ENCODE measurements around the gene USB1.

Gene USB1

DNA sequence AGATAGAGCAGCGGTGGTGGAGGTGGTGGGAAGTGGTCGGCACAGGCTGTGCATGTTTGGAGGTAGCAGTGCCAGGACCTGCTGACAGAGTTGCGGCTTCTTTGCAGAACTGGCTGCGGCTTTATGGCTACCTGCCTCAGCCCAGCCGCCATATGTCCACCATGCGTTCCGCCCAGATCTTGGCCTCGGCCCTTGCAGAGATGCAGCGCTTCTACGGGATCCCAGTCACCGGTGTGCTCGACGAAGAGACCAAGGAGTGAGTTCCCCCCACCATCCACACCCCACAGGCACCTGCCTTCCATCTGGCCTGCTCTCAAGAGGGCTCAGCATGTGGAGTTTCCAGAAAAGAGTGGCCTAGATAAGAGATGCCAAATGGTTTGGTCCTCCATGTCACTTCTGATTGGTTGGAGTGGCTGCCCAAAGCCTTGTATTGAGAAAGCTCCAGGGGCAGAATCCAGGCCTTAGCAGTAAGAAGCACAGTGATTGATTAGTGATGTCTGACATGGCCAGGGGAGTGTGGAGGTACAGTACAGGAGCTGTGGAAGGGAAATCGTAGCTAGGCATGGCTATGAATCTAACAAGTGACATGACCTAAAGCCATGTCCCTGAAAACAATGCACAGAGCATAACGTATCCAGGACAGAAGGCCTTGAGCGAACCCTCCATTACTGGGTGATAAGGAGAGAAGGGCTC is 36.3 kb downstream of the USB1 start:
- no peak for DNase-seq

DNA sequence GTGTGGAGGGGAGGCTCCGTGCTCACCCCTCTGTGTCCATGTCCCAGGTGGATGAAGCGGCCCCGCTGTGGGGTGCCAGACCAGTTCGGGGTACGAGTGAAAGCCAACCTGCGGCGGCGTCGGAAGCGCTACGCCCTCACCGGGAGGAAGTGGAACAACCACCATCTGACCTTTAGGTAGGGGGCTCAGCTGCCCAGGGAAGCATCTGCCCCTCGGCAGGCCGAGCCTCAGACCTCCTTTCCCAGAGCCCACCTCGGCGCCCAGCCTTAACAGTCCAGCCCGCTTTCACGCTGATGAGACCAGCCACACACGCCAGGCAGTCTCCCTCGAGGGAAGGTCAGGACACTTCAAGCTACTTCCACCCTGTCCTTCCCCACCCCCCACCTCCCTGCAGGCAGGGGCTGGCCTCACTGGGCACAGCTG is 37.0 kb downstream of the USB1 start:
- DNase-seq: no peak

DNA sequence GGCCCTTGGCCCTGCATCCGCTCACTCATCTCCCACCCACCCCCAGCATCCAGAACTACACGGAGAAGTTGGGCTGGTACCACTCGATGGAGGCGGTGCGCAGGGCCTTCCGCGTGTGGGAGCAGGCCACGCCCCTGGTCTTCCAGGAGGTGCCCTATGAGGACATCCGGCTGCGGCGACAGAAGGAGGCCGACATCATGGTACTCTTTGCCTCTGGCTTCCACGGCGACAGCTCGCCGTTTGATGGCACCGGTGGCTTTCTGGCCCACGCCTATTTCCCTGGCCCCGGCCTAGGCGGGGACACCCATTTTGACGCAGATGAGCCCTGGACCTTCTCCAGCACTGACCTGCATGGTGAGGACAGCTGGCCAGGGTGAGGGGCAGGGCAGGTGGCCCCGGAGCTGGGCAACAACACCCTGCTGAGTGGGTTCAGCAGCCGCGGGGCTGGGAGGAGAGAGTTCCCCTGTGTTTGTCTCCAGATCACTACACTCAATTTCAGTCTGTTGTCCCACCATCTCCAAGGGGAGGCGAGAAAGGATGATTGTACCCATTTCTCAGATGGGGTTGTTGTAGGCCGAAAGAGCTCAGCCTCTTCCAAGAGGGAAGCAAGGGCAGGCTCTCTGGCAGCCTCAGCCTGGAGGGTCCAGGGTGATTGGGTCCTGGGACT is 38.8 kb downstream of the USB1 start:
- DNase-seq: no peak

DNA sequence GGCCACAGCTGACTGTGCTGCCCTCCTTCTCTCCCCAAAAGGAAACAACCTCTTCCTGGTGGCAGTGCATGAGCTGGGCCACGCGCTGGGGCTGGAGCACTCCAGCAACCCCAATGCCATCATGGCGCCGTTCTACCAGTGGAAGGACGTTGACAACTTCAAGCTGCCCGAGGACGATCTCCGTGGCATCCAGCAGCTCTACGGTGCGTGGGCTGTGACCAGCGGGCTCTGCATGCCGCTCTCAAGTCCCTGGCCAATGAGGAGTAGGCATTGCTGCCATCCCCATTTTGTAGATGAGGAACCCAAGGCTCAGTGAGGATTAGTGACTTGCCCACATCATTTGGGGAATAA is 39.3 kb downstream of the USB1 start:
- no peak for DNase-seq

DNA sequence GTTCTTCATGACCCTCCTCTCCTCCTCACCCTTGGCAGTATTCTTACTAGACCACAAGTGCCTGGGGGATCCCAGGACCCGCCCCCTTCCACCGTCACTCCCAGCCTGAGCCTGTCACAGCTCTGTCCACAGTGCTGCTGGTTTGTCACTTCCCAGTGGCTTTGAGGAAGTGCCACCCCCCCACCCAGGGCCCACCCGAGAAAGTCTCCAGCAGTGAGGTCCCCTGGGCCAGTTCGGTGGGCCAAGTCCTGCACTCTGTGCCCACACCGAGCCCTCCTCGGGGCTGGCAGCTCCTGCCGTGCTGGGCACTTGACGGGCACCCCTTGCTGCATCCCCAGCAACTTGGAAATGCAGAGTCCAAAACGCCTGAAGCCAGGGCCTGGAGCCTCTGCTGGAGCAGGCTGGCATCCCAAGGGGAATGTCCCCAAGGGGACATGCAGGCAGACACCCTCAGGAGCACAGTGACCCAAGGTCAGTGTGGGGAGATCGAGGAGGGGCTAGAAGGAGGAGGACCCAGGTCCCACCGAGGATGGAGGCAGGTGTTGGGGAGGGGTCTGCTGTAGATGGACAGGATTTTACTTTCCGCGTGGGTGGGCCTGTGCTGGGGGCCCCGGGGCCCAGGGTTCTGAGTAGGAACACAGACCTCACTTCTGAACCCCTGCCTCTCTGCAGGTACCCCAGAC is 39.9 kb downstream of the USB1 start:
- no peak for DNase-seq

GRCh38 chr16:58041628-58041955 is 40.4 kb downstream of the USB1 start:
- no peak for DNase-seq

DNA sequence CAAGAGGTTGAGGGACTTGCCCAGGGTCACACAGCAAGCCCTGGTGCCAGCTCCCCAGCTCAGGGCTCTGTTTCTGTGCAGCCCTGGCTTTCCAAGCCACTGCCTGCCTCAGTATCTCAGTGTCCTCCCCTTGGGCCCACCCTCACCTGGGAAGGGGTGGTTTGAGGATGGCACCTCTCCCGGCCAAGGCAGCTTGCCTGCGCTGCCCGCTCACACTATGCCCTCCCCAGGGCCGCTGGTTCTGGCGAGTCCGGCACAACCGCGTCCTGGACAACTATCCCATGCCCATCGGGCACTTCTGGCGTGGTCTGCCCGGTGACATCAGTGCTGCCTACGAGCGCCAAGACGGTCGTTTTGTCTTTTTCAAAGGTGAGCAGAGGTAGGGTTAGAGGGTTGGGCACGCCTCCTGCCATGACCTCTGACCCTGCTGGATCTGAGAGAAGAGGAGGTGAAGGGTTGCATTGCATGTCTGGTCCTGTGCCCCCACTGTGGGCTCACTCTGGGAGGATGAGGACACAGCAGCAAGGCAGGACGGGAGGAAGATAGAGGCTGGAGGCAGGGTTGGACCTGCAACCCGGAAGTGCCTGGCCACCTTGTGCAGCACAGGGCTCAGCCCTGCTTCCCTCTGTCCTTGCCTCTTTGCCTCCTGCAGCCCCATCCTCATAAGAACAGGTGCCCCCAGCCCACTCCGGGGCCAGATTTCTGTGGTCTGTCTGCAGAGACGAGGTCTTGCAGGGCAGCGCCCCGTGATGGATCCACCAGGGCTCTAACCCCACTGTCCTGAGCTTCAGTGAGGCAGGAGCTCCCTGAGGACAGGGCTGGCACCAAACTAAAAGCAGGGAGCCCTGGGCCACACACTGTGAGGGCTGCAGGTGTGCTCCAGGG is 41.0 kb downstream of the USB1 start:
- no peak for DNase-seq

GRCh38 chr16:58042886-58043515 is 41.8 kb downstream of the USB1 start:
- no peak for DNase-seq

GRCh38 chr16:58043571-58044155 is 42.5 kb downstream of the USB1 start:
- DNase-seq: no peak

DNA sequence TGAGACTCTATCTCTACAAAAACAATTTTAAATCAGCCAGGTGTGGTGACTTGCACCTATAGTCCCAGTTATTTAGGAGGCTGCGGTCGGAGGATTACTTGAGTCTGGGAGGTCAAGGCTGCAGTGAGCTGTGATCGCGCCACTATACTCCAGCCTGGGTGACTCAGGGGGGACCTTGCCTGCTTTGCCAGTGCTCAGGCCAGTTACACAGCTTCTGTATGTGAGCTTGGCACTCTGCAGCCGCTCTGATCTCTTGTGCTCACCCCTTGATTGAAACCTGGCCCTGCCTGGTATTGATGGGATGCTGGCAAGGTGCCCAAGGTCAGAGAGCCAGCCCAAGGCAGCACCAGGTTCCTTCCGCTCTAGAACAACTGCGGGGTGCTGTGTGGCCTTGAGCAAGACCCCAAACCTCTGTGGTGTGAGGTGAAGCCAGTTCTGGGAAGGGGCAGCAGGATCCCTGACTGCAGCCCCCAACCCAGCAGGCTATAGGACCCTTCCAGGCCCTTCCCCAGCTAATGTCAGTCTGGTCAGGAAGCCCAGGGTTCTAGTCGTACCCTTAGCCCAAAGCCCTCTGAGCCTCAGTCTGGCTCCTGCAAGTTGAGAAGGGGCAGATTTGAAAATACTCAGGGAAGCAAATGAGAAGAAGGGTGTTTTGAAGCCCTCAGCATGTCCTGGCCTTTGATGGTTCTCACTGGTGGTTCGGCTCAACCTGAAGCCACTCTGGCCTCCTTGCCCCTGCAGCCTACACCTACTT is 43.2 kb downstream of the USB1 start:
- DNase-seq: no peak

DNA sequence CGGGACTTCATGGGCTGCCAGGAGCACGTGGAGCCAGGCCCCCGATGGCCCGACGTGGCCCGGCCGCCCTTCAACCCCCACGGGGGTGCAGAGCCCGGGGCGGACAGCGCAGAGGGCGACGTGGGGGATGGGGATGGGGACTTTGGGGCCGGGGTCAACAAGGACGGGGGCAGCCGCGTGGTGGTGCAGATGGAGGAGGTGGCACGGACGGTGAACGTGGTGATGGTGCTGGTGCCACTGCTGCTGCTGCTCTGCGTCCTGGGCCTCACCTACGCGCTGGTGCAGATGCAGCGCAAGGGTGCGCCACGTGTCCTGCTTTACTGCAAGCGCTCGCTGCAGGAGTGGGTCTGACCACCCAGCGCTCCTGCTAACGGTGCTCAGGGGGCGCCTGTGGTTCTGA is 43.9 kb downstream of the USB1 start:
- no peak for DNase-seq

- no peak for DNase-seq
Observed at GRCh38 chr16:58046054-58046881, 45.1 kb downstream of the USB1 start.

DNA sequence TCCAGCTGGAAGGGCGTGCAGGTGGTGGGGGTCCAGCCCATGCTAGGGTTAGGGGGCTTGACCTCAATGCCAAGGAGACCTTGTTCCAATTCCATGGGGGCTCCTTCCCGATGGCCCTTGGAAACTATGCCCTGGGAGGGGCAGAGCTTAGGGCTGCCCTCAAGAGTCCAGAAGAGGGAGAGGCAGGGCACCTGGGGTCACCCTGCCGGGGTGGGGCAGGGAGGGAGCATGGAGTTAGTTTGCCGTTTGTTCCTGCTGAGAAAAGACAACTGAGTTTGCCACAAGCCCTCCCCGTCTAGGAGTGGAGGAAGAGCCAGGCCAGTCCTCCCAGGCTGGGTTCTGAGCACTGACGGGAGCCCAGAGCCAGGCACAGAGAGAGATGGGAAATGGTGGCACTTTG is 45.7 kb downstream of the USB1 start:
- no peak for DNase-seq

DNA sequence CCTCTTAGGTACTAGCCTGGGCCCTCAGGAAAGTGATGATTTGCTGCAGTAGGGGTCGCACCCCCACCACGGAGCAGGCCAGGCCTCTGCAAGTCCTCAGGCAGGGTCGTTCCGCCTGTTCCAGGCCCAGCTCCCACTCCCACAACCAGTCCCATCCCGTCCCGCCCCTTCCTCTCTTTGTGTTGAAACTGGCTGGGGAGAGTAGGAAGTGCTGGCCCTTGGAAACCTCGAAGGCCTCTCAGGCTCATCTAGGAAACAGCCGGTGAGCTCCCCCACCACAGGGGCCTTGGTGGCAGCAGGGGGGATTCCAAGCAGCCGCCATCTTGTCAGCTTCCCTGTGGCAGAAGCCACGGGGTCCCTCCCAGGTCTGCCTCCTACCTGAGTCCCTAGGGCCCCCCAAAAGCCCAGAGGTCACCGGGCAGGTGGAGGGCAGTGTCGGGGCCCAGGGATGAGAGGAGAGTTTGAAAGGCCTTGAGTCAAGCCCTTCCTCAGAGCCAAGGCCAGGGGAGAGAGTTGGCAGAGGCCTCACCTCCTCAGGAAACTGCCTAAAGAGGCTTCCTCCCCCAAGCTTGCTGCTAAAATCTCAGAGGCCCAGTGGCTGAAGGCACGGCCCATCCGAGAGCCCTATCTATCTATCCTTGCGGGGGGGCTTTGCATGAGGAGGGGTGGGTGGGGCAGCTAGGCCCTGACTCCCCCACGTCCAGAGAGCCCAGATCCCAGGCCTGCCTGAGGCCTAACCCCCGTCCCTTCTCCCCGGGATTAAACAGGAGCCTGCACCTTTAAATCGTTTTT is 46.5 kb downstream of the USB1 start:
- DNase-seq: no peak

DNA sequence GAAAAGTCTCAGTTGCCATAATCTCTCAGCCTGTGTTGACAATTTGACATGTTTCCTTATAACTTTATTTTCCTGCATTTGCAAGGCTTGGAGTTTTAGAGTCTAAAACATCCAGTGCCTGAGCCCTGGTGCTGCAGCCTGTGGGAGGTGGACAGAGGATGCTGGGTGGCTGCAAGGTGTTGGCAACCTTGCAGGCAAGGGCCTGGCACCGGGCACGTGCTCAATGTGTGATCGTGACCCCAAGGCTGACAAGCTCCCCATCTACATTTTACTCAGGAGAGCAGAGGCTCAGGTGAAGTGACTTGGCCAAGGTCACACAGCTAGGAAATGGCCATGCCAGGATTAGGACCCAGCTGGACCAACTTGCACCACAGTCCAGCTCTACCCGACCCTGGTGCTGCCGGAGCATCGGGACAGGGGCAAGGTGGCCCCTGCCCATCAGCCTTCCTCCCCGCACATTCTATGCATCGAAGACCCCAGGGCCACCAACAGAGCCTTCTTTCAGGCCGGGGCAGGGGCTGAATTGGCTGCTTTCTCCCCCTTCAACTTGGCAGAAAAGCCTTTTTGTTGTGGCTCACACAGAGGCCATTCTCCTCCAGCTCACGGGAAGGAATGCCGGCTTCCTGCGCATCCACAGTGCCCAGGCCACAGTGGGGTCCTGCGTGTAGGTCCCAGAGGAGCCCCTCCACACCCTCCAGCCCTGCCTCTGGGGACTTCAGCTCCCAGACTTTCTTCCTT is 47.5 kb downstream of the USB1 start:
- DNase-seq: no peak

DNA sequence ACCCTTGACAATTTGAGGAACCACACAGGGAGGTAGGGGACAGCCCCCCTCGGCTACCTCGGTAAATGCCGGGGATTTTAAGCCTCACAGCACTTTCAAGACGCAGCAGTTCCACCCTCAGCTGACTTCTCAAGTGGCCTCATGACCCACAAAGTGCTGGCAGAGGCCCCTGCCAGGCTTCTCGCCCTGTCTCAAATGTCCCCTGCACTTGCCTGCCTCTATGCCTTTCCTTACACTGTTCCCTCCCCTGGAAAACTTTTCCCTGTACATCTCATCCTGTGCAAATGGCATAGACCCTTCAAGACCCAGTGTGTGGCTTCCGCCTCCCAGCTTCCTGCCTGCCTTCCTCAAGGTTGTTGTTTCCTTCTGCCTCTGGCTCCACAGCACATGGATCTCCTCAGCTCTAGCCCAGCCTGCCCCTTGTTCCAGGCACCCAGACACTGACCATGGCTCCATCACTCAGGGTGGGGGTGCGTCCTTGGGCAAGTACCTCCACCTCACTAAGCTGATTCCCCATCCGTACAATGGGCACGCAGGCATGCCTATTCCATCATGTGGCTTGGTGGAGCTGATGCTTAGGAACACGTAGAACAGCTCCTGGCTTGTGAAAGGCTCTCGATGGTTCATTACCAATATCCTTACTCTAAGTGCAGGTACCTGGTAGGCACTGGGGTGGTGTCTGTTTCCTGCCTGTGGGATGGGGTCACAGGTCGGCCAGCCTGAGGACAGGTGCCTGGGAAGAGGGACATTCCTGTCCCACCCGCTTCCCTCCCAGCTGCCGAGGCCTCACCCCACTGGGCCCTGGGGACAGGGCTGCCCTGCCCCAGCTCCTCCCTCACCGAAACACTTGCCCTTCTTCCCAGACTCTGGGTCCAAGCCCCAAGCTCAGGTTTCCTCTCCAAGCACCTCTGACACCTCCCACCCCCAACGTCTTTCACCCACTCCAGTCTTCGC is 48.3 kb downstream of the USB1 start:
- no peak for DNase-seq

GRCh38 chr16:58051296-58051695 is 50.1 kb downstream of the USB1 start:
- no peak for DNase-seq
